GM19035 (cell line): ENCODE results near the gene RGS3.

ENCODE experiments used
- ATAC-seq: cut with Tn5 transposase; IDR thresholded peaks from one replicate; pipeline ENCODE4 v1.9.1; 2021; ENCODE audit not compliant: unreplicated experiment

RGS3 gene

DNA sequence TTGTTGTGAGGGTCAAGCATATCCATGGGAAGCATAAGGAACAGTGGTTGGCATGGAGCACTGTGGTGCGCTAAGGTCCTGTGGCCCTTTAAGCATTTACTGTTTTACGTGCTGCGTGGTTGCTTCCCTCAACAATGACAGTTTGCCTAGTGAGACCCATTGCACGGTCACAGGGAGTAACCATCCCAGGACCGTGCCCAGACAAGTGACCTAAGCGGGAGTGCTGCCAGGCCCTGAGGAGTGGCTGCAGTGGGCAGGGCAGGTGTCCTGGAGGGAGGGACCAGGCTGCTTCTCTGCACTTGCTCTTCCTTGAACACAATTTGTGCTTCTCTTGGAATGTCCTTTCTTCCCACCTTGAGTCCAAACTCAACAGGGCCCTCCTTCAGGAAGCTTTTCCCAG lies 64.6 kb downstream of the RGS3 start:
- ATAC-seq, result no peak

DNA sequence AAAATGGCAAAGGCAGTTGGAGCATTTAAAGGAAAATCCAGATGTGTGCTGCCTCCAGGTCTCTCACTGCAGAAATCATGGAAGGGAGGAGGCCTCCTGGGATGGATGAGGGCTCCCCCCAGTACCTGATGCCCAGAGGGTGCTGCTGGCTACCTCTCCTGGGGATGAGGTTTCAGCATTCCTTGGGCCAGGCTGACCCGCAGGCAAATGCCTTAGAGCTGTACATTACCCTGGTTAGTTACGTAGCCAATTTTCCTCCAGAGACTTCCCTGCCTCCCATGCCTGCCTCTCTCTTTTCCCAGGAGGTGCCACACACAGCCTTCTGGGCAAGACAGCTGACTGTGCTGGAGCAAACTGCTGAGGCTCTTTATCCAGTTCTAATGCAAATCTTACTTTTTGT lies 65.3 kb downstream of the RGS3 start:
- ATAC-seq, result no peak

GRCh38 chr9:113529336-113530009 lies 65.9 kb downstream of the RGS3 start:
- no peak for ATAC-seq

GRCh38 chr9:113530022-113530635 lies 66.6 kb downstream of the RGS3 start:
- no peak for ATAC-seq

DNA sequence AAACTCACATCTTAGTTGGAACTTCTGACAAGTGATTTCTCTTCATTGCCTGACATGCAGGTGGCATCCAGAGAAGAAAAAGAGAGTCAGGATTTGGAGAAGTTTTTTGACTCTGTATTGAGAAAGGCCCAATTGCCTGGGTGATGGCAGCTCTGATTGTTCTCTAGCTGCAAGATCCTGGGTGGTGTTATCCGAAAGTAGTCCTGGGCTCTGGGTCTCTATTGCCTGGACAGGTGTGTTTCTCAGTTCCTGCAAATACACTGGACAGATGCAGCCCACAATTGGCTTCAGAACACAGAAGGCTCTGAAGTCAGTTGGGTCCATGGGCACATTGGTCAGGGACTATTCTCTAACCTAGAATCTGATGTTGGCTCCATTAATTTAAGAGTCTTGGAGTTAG lies 67.4 kb downstream of the RGS3 start:
- ATAC-seq, result no peak

GRCh38 chr9:113531919-113532808 lies 68.6 kb downstream of the RGS3 start:
- ATAC-seq, result no peak

DNA sequence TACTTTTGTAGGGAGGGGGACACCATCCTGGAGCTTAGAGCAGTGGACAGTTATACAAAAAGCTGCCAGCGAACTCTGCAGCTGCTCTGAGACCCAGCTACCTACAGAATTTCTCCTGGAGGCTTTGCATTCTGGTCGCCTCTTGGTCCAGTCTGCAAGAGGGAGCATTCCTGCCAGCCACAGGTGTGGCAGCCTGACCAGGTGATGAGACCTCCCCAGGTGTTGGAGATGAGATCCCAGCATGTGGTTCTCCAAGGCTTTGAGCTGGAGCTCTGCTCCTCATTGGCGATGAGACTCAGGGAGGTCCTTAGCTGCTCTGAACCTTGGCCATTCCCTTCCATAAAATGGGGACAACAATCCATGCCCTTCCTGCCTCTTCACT lies 69.3 kb downstream of the RGS3 start:
- no peak for ATAC-seq

DNA sequence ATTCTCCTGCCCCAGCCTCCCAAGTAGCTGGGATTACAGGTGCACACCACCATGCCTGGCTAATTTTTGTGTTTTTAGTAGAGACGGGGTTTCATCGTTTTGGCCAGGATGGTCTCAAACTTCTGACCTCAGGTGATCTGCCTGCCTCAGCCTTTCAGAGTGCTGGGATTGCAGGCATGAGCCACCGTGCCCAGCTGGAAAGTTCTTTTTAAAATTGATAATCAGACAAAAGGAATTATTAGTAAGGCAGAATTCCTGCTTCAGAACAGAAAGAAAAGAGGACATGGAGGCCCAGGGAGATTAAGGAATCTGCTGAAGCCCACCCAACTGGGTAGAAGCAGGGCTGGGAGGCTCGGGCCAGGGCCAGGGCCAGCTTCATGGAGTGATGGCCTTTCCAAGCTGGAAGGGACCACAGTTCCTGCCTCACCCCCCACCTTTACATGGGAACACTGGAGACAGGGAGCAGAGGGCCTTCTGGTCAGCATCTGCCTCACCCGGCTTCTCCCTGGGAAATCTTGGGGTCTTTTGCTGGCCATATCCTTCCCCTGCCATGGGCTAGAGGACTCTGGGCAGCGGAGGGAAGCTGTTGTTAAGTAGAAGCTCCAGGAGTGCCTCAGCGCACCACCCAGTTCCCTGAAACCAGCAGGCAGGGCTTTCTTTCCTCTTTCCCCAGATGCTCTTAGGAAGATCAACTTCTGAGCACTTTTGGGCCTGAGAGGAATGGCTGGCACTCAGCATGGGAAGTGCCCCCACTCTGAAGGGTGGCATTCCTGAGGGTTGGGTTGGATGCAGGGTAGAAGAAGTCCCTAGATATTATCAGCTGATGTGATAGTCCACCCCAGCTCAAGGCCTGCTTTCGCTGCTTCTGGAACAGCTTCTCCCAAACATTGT lies 70.1 kb downstream of the RGS3 start:
- ATAC-seq, result no peak

- no peak for ATAC-seq
Measured at GRCh38 chr9:113535756-113536155, 72.2 kb downstream of the RGS3 start.

GRCh38 chr9:113536166-113536482 lies 72.6 kb downstream of the RGS3 start:
- ATAC-seq, result no peak

DNA sequence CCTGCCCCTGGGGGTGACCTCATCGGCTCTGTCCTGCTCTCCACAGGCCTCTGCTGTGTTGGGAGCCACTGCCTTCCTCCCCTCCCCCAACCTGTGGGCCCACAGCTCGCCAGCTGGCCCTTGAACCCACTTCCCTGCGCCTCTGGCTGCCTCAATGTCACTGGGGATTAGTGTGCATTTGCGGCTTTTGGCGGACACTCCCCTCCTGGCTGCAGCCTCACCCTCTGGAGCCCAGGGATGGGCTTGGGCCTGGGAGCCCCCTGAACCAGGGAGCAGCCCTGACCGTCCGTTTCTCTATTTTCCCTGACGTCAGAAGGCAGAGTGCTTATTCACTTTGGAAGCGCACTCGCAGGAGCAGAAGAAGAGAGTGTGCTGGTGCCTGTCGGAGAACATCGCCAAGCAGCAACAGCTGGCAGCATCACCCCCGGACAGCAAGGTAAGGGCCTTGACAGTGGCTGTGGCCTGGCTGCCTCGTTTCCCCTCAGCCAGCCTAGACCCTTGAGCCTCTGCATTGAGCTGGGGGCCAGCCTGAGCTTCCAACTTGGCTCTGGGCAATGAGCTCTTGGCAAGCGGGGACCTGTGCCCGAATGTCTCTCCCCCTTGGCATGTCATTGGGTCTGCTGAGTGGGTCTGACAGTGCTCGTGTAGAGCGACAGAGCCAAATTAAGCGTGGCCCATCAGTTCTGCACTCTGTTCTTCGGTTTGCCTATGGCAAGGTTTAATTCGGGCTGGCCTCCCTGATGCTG lies 73.1 kb downstream of the RGS3 start:
- no peak for ATAC-seq

- no peak for ATAC-seq
Measured at GRCh38 chr9:113537229-113537810, 73.8 kb downstream of the RGS3 start.

DNA sequence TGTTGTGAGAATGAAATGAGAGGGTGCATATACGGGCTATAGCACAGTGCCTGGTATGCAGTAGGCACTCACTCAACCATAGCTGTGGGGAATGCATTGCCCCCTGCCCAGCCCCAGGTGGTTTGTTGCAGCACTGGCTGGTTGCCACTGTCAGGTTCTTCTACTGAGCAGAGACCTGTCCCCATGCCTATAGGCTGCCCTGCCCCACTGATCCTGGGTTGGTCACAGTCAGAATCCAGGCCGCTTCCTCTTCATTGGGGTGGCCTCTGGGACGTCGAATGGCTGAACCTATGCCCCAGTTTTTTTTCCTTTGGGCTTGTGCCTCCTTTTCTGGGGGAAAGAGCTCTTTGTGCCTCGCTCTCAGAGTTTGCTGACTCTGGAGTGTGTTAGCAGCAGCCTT lies 74.6 kb downstream of the RGS3 start:
- ATAC-seq, result no peak

GRCh38 chr9:113538701-113539430 lies 75.3 kb downstream of the RGS3 start:
- no peak for ATAC-seq

DNA sequence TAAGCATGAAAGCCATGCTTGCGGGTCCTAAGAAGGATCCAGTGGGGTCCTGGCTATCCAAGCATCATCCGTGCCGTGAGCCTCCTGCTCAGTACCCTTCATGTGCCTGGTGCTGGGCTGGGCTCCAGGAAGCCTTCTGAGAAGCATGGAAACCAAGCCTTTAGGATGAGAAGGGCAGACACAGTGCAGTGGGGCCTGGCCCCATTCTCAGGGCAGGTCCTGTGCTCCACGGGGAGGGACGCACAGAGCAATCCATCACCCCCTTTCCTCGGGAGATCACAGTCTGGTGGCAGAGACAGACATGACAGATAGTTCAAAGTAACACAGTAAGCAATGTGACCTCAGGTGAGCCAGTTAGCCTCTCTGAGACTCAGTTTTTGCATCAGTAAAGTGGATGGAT lies 76.9 kb downstream of the RGS3 start:
- no peak for ATAC-seq

DNA sequence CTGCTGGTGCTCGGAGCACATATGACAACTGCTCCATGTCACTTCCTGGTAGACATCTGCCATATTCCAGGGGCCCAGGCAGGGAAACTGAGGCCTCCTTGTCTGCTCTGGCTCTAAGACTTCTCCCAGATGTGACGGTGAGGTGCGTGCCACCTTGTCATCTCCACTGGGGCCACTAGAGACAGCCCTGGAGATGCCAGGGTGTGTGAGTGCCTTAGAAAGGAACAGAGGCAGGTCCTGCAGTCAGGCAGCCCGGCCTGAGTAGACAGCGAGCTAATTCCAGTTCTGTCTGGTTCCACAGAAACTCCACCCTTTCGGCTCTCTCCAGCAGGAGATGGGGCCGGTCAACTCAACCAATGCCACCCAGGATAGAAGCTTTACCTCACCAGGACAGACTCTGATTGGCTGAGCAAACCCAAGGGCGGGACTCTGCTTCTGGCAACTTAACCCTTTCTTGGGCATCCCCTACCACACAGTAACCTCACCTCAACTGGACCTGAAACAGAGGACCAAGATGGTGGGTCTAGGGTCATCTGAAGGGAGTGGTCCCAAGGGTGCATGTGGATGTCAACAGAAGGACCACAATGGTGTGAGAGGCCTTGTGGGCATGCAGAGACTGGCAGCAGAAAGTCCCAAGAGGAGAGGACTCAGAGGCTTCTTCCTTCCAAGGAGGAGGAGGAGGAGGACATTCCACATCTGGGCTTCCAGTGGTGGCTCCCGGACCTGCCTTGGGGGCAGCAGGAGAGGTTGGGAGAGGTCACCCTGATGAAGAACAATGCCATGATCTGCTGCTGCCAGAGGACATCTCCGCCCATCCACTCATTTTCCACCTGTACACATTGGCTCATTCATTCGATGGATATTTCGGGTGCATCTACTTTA lies 77.7 kb downstream of the RGS3 start:
- no peak for ATAC-seq

DNA sequence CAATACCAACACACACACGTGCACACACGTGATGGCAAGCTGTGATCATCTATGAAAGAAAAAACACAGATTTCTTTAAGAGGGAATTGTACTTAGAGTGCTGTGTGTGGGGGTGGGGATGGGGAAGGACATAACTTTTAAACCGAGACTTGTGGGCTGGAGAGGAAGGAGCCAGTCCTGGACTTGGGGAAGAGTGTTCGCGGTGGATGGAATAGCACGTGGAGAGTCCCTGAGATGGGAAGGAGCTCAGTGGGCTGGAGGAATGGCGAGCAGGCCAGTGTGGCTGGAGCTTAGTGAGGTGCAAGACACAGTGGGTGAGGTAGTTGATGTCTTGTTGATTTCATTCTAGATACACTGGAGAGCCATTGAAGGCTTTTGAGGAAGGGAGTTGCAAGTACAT lies 78.5 kb downstream of the RGS3 start:
- ATAC-seq, result no peak

- ATAC-seq, result no peak
Measured at GRCh38 chr9:113542741-113543140, 79.2 kb downstream of the RGS3 start.
